Osteoblast (primary cell): ENCODE measurements around the gene CNMD. TPM values are rescaled to one million over a fixed set of nuclear protein-coding genes. Genes with fewer than 3 reads are reported as not detected.

ENCODE experiments used
- DNase-seq: peaks from one replicate; pipeline ENCODE4 v3.0.0; 2011; ENCODE audit warnings: low spot score, mixed read lengths; ENCODE audit not compliant: insufficient read length; ENCODE audit errors: missing footprints
- H2AFZ ChIP-seq: 2 replicates; pipeline ENCODE4 v1.6.0; 2011; ENCODE audit warnings: mild to moderate bottlenecking, low read length
- H3K27ac ChIP-seq: 2 replicates; pipeline ENCODE4 v1.5.1; 2011; ENCODE audit warnings: mild to moderate bottlenecking, low read depth, low read length, moderate library complexity
- H3K27me3 ChIP-seq: 2 replicates; pipeline ENCODE4 v1.6.0; 2012; ENCODE audit warnings: mild to moderate bottlenecking, control low read depth, inconsistent platforms, low read length, moderate library complexity; ENCODE audit not compliant: insufficient read depth
- H3K36me3 ChIP-seq: 2 replicates; pipeline ENCODE4 v1.5.1; 2011; ENCODE audit warnings: mild to moderate bottlenecking, low read length, control low read depth, moderate library complexity; ENCODE audit not compliant: insufficient read depth
- H3K4me1 ChIP-seq: 2 replicates; pipeline ENCODE4 v1.5.1; 2011; ENCODE audit warnings: mild to moderate bottlenecking, low read length, control low read depth, moderate library complexity; ENCODE audit not compliant: insufficient read depth
- H3K4me2 ChIP-seq: 2 replicates; pipeline ENCODE4 v1.6.0; 2011; ENCODE audit warnings: mild to moderate bottlenecking, low read length; ENCODE audit not compliant: insufficient read depth
- H3K4me3 ChIP-seq: fragments of 200-600 bp; sonication (generic); 3 replicates; pipeline ENCODE4 v1.5.1; 2012; ENCODE audit warnings: mild to moderate bottlenecking, low read length, inconsistent platforms; ENCODE audit not compliant: insufficient read depth
- H3K79me2 ChIP-seq: 2 replicates; pipeline ENCODE4 v1.6.0; 2012; ENCODE audit warnings: mild to moderate bottlenecking, low read length, control low read depth, inconsistent platforms; ENCODE audit not compliant: insufficient read depth
- H3K9me3 ChIP-seq: 2 replicates; pipeline ENCODE4 v1.5.1; 2011; ENCODE audit warnings: low read depth, low read length, control low read depth
- H4K20me1 ChIP-seq: 2 replicates; pipeline ENCODE4 v1.6.0; 2012; ENCODE audit warnings: mild to moderate bottlenecking, low read length, control low read depth; ENCODE audit not compliant: insufficient read depth
- CTCF ChIP-seq: IDR thresholded peaks from 2 replicates; pipeline ENCODE4 v1.5.1; 2011; ENCODE audit warnings: mild to moderate bottlenecking, low read depth, low read length, moderate library complexity; ENCODE audit errors: extremely low read depth
- total RNA-seq: library from RNA; depleted of rRNA; stranded (reverse); fragments of >200 nt; gene quantifications from 2 replicates; pipeline ENCODE4 v1.2.3, GENCODE V29; 2012

CNMD gene
- total RNA-seq, 1 donor = not detected

GRCh38 chr13:52746141-52746540, 6.5 kb upstream of the CNMD start:
- H3K79me2 ChIP-seq = no peaks in the 10 kb centered on the region
- no peaks in the 10 kb centered on the region for H3K9me3 ChIP-seq
- DNase-seq = no peak
- no peak for TF ChIP-seq CTCF
- H3K4me2 ChIP-seq = no peak overlapping the region
- no peak overlapping the region for H2AFZ ChIP-seq
- H3K4me1 ChIP-seq = no peaks in the 10 kb centered on the region
- H4K20me1 ChIP-seq = no peaks in the 10 kb centered on the region
- no peak overlapping the region for H3K27ac ChIP-seq
- no peaks in the 10 kb centered on the region for H3K36me3 ChIP-seq
- no peaks in the 10 kb centered on the region for H3K27me3 ChIP-seq
- H3K4me3 ChIP-seq = no peak overlapping the region

GRCh38 chr13:52744842-52745375, 5.3 kb upstream of the CNMD start:
- Histone ChIP-seq H3K9me3 (no peaks in the 10 kb centered on the region), H3K27ac (no peak overlapping the region), H3K4me3 (no peak overlapping the region), H3K36me3 (no peaks in the 10 kb centered on the region), H3K27me3 (peaks cover 7% of the 10 kb centered on the region), H3K4me1 (no peaks in the 10 kb centered on the region), H4K20me1 (no peaks in the 10 kb centered on the region), H3K4me2 (no peak overlapping the region), H2AFZ (no peak overlapping the region), H3K79me2 (no peaks in the 10 kb centered on the region)
- TF ChIP-seq CTCF = no peak
- no peak for DNase-seq

GRCh38 chr13:52743988-52744387, 4.4 kb upstream of the CNMD start:
- Histone ChIP-seq H3K9me3 (no peaks in the 10 kb centered on the region), H3K27ac (no peak overlapping the region), H4K20me1 (no peaks in the 10 kb centered on the region), H3K36me3 (no peaks in the 10 kb centered on the region), H3K4me2 (no peak overlapping the region), H3K79me2 (no peaks in the 10 kb centered on the region), H3K4me1 (no peaks in the 10 kb centered on the region), H3K4me3 (no peak overlapping the region), H2AFZ (no peak overlapping the region), H3K27me3 (peaks cover 16% of the 10 kb centered on the region)
- DNase-seq = no peak
- TF ChIP-seq CTCF = no peak

- no peak for TF ChIP-seq CTCF
- Histone ChIP-seq H3K27me3 (peaks cover 21% of the 10 kb centered on the region), H3K79me2 (no peaks in the 10 kb centered on the region), H4K20me1 (no peaks in the 10 kb centered on the region), H3K27ac (no peak overlapping the region), H3K4me3 (no peak overlapping the region), H3K9me3 (no peaks in the 10 kb centered on the region), H3K4me1 (peaks cover under 1% of the 10 kb centered on the region), H3K36me3 (no peaks in the 10 kb centered on the region), H3K4me2 (no peak overlapping the region), H2AFZ (no peak overlapping the region)
- no peak for DNase-seq
Observed at GRCh38 chr13:52743569-52743968, 3.9 kb upstream of the CNMD start.
